Trophoblast cell (in vitro differentiated cells and primary cell): ENCODE data around the gene UPK3A.
A peak's percentile ranks its signal among the peaks of the same experiment; 100 is the strongest.
"Not testable (repeated sequence)": the region's sequence is repeated elsewhere in the genome, so short reads cannot be mapped to it uniquely, and the experiment has no call there.

Source experiments
- DNase-seq, 2 donors: peaks; one replicate each; pipeline ENCODE4 v3.0.0-alpha.2; 2016
- H2AFZ ChIP-seq: 2 replicates; pipeline ENCODE4 v1.6.1; 2013; ENCODE audit warnings: low read length, moderate library complexity, mild to moderate bottlenecking; ENCODE audit not compliant: insufficient read depth, poor library complexity
- H2AK5ac ChIP-seq: 2 replicates; pipeline ENCODE4 v1.6.1; 2013; ENCODE audit warnings: mild to moderate bottlenecking, low read length
- H2BK120ac ChIP-seq: 2 replicates; pipeline ENCODE4 v1.6.1; 2013; ENCODE audit warnings: low read length, mild to moderate bottlenecking, moderate library complexity; ENCODE audit not compliant: insufficient read depth, poor library complexity
- H2BK12ac ChIP-seq: 2 replicates; pipeline ENCODE4 v1.6.1; 2013; ENCODE audit warnings: mild to moderate bottlenecking, low read length, moderate library complexity
- H2BK5ac ChIP-seq: 2 replicates; pipeline ENCODE4 v1.6.1; 2013; ENCODE audit warnings: low read length, low read depth, moderate library complexity, mild to moderate bottlenecking; ENCODE audit not compliant: poor library complexity
- H3K14ac ChIP-seq: 2 replicates; pipeline ENCODE4 v1.6.1; 2013; ENCODE audit warnings: mild to moderate bottlenecking, low read length
- H3K18ac ChIP-seq: 2 replicates; pipeline ENCODE4 v1.6.1; 2013; ENCODE audit warnings: mild to moderate bottlenecking, low read length
- H3K23ac ChIP-seq: 2 replicates; pipeline ENCODE4 v1.6.1; 2013; ENCODE audit warnings: low read length
- H3K27ac ChIP-seq: 2 replicates; pipeline ENCODE4 v1.5.1; 2013; ENCODE audit warnings: low read depth, mild to moderate bottlenecking, inconsistent platforms, low read length, moderate library complexity
- H3K27me3 ChIP-seq: 2 replicates; pipeline ENCODE4 v1.6.1; 2013; ENCODE audit warnings: inconsistent platforms, mild to moderate bottlenecking, low read length, moderate library complexity; ENCODE audit not compliant: insufficient read depth
- H3K36me3 ChIP-seq, 2 experiments: 1 replicate in 1 of 2; 2 replicates in 1 of 2; pipeline ENCODE4 v1.6.1; 2013; ENCODE audit warnings: low read length in 2 of 2, mild to moderate bottlenecking in 2 of 2, moderate library complexity in 1 of 2; ENCODE audit not compliant: insufficient read depth in 2 of 2, control insufficient read depth in 1 of 2
- H3K4ac ChIP-seq: 2 replicates; pipeline ENCODE4 v1.6.1; 2013; ENCODE audit warnings: low read depth, mild to moderate bottlenecking, low read length, moderate library complexity
- H3K4me1 ChIP-seq, 2 experiments: 1 replicate in 1 of 2; 2 replicates in 1 of 2; pipeline ENCODE4 v1.6.1; 2013; ENCODE audit warnings: low read length in 2 of 2, mild to moderate bottlenecking in 2 of 2, moderate library complexity in 1 of 2; ENCODE audit not compliant: insufficient read depth in 2 of 2, control insufficient read depth in 1 of 2
- H3K4me2 ChIP-seq: 2 replicates; pipeline ENCODE4 v1.6.1; 2013; ENCODE audit warnings: inconsistent platforms, mild to moderate bottlenecking, low read length, moderate library complexity
- H3K4me3 ChIP-seq: 2 replicates; pipeline ENCODE4 v1.5.1; 2013; ENCODE audit warnings: mild to moderate bottlenecking, low read depth, low read length, inconsistent platforms
- H3K79me1 ChIP-seq: one replicate; pipeline ENCODE4 v1.6.1; 2013; ENCODE audit warnings: low read length
- H3K79me2 ChIP-seq: 2 replicates; pipeline ENCODE4 v1.6.1; 2013; ENCODE audit warnings: low read length, mild to moderate bottlenecking; ENCODE audit not compliant: control insufficient read depth, insufficient read depth, poor library complexity
- H3K9ac ChIP-seq: 2 replicates; pipeline ENCODE4 v1.6.1; 2013; ENCODE audit warnings: mild to moderate bottlenecking, low read length
- H3K9me3 ChIP-seq: 2 replicates; pipeline ENCODE4 v1.6.1; 2013; ENCODE audit warnings: low read depth, mild to moderate bottlenecking, control low read depth, inconsistent platforms, low read length; ENCODE audit not compliant: insufficient read depth
- H4K12ac ChIP-seq: 2 replicates; pipeline ENCODE4 v1.6.1; 2013; ENCODE audit warnings: low read depth, mild to moderate bottlenecking, low read length, moderate library complexity
- H4K8ac ChIP-seq: 2 replicates; pipeline ENCODE4 v1.6.1; 2013; ENCODE audit warnings: low read depth, mild to moderate bottlenecking, low read length, moderate library complexity
- H4K91ac ChIP-seq: one replicate; pipeline ENCODE4 v1.6.1; 2013; ENCODE audit warnings: low read depth, mild to moderate bottlenecking, low read length, moderate library complexity
- WGBS: extraction: QIAGEN DNeasy Blood & Tissue Kit; methylation state at CpG from one replicate; pipeline ENCODE4 v1.1.7; 2013; ENCODE audit warnings: missing lambda C conversion rate; ENCODE audit not compliant: insufficient read length, insufficient coverage; ENCODE audit errors: extremely low coverage; 5-methylcytosine and 5-hydroxymethylcytosine counted together

Gene UPK3A

GRCh38 chr22:45254789-45255278 lies 29.9 kb upstream of the UPK3A start:
- Histone ChIP-seq H3K36me3 (no peaks in the 10 kb centered on the region), H3K4ac (no peak overlapping the region), H2BK5ac (no peak overlapping the region), H3K18ac (no peak overlapping the region), H3K79me2 (no peaks in the 10 kb centered on the region), H3K79me1 (no peaks in the 10 kb centered on the region), H2AK5ac (peak overlapping the region; percentile 21), H3K4me2 (no peak overlapping the region), H4K91ac (no peak overlapping the region), H2BK120ac (no peak overlapping the region), H3K9me3 (peaks cover 5% of the 10 kb centered on the region), H4K8ac (no peak overlapping the region), H3K9ac (no peak overlapping the region), H3K23ac (no peak overlapping the region), H4K12ac (no peak overlapping the region), H2AFZ (no peak overlapping the region), H3K14ac (no peak overlapping the region), H3K27ac (no peak overlapping the region), H3K4me3 (no peak overlapping the region), H3K27me3 (no peaks in the 10 kb centered on the region), H3K4me1 (peaks cover 0 to 2% of the 10 kb centered on the region in 2 experiments), H2BK12ac (no peak overlapping the region)
- no peak for DNase-seq
- WGBS = no CpG with 5 or more reads among the region's 6 CpGs

GRCh38 chr22:45257941-45258340 lies 26.8 kb upstream of the UPK3A start:
- H3K4me1 ChIP-seq = peaks cover 8 to 14% of the 10 kb centered on the region in 2 experiments
- whole genome bisulfite sequencing = no CpG with 5 or more reads among the region's 4 CpGs
- not testable (repeated sequence) for H3K9me3 ChIP-seq, H2BK120ac ChIP-seq, H3K4me3 ChIP-seq, DNase-seq, H3K4me2 ChIP-seq, H3K4ac ChIP-seq, H3K18ac ChIP-seq, H2BK5ac ChIP-seq, H3K9ac ChIP-seq, H3K27me3 ChIP-seq, H2BK12ac ChIP-seq, H2AK5ac ChIP-seq, H3K79me2 ChIP-seq, H4K91ac ChIP-seq, H3K14ac ChIP-seq, H4K12ac ChIP-seq, H3K27ac ChIP-seq, H3K36me3 ChIP-seq, H4K8ac ChIP-seq, H3K23ac ChIP-seq, H2AFZ ChIP-seq, H3K79me1 ChIP-seq

GRCh38 chr22:45259754-45260394 lies 24.9 kb upstream of the UPK3A start:
- H3K4me3 ChIP-seq = no peak overlapping the region
- peaks cover 2% of the 10 kb centered on the region for H3K9me3 ChIP-seq
- H3K18ac ChIP-seq = no peak overlapping the region
- peaks cover 12% of the 10 kb centered on the region for H3K79me1 ChIP-seq
- H3K27me3 ChIP-seq = no peaks in the 10 kb centered on the region
- no peak overlapping the region for H4K8ac ChIP-seq
- no peak overlapping the region for H4K12ac ChIP-seq
- peak overlapping the region; percentile 26 for H2BK12ac ChIP-seq
- H3K4ac ChIP-seq = no peak overlapping the region
- no peak overlapping the region for H2BK120ac ChIP-seq
- H3K9ac ChIP-seq = no peak overlapping the region
- H4K91ac ChIP-seq = peak overlapping the region; percentile 26
- no peak overlapping the region for H3K27ac ChIP-seq
- H3K79me2 ChIP-seq = peaks cover 2% of the 10 kb centered on the region
- no peak overlapping the region for H3K23ac ChIP-seq
- DNase-seq = peak in 1 of 2 donors; percentile 39
- H2AK5ac ChIP-seq = no peak overlapping the region
- no peak overlapping the region for H2AFZ ChIP-seq
- no peak overlapping the region for H3K4me2 ChIP-seq
- no CpG with 5 or more reads among the region's 10 CpGs for WGBS
- H3K4me1 ChIP-seq = peaks cover 17 to 23% of the 10 kb centered on the region in 2 experiments
- no peak overlapping the region for H3K14ac ChIP-seq
- no peak overlapping the region for H2BK5ac ChIP-seq
- H3K36me3 ChIP-seq = no peaks in the 10 kb centered on the region

- not testable (repeated sequence) for H2BK5ac ChIP-seq, H3K27me3 ChIP-seq, H3K14ac ChIP-seq, H2AFZ ChIP-seq, H3K18ac ChIP-seq, H3K79me2 ChIP-seq, DNase-seq, H3K9ac ChIP-seq, H3K27ac ChIP-seq, H3K4ac ChIP-seq, H3K36me3 ChIP-seq, H4K8ac ChIP-seq, H2BK120ac ChIP-seq, H2AK5ac ChIP-seq, H3K23ac ChIP-seq, H4K12ac ChIP-seq, H3K4me3 ChIP-seq, H4K91ac ChIP-seq, H3K4me2 ChIP-seq, H2BK12ac ChIP-seq, H3K9me3 ChIP-seq
- WGBS = no CpG with 5 or more reads among the region's 9 CpGs
- Histone ChIP-seq H3K79me1 (peaks cover 12% of the 10 kb centered on the region), H3K4me1 (peaks cover 17 to 23% of the 10 kb centered on the region in 2 experiments)
Observed at GRCh38 chr22:45260395-45260759, 24.4 kb upstream of the UPK3A start.
